Activated CD4-positive, alpha-beta T cell treated with anti-CD3 and anti-CD28 coated beads for 4 hours (primary cell): Measurements from ENCODE around the gene BRD3.
"Not testable (repeated sequence)": the region's sequence is repeated elsewhere in the genome, so short reads cannot be mapped to it uniquely, and the experiment has no call there.

Source experiments
- DNase-seq, 2 donors: peaks; one replicate each; pipeline ENCODE4 v3.0.0-alpha.2; 2020

BRD3 gene

DNA sequence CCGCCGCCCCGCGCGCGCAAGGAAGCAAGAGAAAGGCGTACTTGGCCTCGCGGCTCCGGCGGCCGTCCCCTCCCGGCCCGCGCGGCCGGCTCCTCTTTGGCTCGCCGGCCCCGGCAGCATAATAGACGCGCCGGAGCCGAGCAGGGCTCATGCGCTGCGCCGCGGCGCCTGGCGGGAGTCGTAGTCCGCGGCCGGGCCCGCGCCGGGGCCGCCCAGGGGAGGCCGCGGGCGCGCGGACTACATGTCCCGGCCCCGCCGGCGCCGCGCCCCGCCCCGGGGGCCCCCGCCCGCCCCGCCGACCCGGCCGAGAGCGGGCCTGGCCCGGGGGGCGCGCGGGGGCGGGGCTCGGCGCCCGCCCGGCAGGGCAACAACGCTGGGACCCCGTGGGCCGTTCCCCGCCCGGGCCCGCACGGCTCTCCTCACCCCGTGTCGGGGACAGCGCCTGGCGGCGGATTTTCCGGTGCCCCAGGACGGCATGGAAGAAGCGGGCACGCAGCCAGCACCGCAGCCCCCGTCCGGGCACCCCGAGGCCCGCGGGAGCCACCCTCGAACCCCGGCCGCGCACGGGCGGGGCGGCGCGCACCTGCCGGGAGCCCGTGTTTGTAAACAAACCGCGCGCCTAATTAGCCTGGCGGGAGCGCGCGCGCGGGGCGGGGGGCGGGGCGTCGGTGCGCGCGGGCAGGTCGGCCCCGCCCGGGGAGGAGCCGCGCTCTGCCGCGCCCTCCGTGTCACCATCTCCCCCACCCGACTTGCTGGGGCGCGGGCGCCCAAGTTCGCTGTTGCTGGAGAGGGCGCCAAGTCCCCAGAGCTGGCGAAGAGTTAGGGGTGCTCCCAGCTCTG is at the start of gene BRD3:
TSS of gene BRD3 (minus strand) at position 123 of the 840 bp plus-strand sequence. CDS start 14,549 bp downstream, outside the sequence.
- peak; percentile 74 to 78 for DNase-seq

DNA sequence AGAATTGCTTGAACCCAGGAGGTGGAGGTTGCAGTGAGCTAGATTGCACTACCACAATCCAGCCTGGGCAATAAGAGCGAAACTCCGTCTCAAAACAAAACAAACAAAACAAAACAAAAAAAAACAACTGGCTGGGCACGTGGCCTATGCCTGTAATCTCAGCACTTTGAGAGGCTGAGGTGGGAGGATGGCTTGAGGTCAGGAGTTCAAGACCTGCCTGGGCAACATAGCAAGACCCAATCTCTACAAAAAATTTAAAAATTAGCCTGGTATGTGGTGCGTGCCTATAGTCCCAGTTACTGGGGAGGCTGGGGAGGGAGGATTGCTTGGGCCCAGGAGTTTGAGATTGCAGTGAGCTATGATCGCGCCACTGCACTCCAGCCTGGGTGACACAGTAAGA is 44.7 kb upstream of the BRD3 start:
- DNase-seq: no peak

DNA sequence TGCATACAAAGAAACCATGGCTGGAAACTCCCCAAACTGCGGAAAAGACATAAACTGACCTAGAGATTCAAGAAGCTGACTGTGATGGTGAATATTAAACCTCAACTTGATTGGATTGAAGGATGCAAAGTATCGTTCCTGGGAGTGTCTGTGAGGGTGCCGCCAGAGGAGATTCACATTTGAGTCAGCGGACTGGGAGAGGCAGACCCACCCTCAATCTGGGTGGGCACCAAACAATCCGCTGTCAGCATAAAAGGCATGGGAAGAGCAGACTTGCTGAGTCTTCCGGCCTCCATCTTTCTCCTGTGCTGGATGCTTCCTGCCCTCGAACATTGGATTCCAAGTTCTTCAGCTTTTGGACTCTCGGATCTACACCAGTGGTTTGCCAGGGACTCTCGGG is 43.2 kb upstream of the BRD3 start:
- DNase-seq: no peak

DNA sequence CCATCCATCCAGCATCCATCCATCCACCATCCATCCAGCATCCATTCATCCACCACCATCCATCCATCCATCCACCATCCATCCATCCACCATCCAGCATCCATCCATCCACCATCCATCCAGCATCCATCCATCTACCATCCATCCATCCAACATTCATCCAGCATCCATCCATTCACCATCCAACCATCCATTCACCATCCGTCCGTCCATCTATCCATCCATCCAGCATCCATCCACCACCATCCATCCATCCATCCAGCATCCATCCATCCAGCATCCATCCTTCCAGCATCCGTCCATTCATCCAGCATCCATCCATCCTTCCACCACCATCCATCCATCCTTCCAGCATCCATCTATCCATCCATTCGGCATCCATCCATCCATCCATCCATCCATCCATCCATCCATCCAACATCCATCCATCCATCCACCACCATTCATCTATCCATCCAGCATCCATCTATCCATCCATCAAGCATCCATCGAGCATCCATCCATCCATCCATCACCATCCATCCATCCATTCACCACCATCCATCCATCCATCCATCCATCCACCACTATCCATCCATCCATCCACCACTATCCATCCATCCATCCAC is 35.7 kb upstream of the BRD3 start:
- no peak for DNase-seq

DNA sequence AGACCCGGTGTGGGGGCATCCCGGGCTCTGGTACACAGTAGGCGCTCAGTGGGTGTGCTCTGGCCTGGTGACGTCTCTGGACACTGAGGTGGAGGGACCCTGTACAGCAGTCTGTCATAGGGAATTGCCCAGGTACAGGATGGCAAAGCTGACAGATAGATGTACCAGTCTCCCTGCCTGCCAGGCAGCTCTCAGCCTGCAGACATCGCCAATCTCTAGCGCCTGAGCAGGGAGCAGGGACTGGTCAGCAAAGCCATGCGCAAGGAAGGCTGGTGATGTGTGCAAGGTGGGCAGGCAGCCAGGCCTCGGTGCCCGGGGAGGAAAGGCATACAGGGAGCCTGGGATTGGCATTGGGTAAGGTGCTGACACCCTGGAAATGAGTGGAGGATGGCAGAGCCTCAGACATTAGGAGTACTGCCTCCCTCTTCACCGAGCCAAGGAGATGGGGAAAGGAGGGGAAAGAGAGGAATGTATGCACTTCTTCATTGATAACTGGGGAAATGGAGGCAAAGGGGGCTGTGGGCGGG is 33.9 kb upstream of the BRD3 start:
- DNase-seq: no peak

DNA sequence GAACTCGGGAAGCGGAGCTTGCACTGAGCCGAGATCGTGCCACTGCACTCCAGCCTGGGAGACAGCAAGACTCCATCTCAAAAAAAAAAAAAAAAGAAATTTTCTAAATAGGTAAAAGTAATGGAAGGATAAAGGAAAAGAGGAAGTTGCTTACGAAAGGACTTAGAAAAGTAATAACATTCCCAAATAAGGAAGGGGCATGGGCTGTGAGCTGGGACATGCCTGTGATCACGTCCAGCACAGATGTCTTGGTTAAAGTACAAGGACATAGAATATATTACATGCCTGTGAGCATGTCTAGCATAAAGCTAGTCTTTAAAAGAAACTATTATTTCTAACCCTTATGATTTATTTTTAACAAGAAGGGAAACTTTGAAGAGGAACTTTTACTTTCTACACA is 33.3 kb upstream of the BRD3 start:
- DNase-seq: not testable (repeated sequence)

DNA sequence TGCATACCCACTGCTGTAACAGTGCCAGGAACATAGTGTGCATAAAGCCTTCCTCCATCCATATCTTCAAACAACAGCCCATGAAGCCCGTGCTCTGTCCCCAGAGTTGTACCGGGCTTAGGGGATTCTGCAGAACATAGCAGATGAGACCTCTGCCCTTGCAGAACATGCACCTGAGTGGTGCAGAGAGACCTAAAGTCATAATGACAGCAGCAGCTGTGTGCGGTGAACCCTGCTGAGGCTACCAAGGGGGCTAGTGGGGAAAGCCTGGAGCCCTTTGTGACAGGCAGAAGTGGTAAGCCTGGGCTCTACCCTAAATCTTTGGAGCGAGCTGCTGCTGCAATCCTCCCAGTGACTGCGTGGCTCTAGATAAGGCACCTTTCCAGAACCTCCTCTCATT is 32.2 kb upstream of the BRD3 start:
- DNase-seq: no peak

DNA sequence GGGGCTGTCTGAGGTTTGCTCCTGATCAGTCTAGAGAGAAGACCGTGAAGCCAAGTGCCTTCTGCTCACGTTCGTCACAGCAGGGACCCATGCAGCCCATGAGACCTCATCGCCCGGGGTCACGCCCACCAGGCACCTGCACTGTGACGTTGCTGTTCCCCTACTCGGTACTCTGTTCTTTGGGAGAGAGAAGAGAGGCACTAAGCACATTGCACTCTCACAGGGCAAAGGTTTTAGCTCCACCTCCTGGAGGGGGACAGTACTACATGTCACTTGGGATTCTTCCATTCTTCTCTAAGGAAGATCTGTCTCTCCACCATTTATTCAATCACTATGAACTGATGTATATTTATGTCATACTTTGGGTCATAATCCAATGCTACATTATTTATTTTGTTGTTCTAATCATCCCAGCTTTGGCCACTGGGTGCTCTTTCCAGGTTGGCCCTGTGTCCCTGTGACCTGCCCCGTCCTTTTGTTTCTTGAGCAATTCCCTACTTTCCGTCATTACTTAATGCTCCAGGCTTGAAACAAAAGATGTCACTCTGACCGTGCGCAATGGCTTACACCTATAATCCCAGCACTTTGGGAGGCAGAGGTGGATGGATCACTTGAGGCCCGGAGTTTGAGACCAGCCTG is 31.4 kb upstream of the BRD3 start:
- DNase-seq: peak; percentile 28 to 58

DNA sequence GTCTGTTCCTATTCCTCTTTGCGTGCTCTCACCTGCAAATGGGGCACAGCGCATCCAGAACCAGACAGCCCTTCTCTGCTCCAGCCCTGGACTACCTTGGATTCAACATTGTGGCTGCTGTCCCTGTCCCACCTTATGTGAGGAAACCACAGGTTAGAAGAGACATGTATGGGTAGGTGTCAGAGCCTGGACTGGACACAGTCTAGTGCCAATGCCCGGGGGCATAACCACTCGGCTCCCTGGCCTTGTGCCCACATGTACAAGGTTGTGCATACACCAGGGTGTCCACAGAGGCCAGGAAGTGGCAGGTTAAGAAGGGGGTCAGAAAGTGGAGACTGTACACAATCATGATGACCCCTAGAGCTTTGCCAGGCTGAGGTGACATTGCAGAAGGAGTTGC is 22.1 kb upstream of the BRD3 start:
- DNase-seq: no peak

DNA sequence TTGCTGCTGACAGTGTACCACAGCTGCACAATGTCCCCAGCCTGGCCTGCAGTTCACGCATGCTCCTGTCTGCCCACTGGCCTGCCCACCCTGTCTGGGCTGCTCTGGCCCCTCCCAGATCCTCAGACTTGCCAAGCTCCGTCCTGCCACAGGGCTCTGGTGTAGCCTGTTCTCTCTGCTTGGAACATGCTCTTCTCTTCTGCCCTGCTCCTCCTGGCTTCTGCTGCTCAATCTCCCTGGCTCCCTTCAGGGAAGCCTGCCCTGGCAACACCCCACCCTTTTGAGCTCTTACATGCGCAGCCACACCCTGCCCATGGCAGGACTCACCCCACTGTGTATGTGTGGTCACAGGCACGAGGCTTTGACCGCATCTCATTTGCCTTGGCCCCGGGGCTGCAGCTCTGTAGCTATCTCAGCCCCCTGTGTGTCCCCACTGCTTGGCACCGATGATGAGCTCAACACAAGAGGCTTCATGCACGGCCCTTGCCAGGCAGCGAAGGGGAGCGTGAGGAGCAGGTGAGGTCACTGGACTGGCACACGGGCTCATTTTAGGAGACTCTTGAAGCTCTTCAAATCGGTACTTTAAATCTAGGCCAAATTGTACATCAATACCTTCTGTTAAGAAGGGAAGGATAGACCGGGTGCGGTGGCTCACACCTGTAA is 20.4 kb upstream of the BRD3 start:
- DNase-seq: no peak

DNA sequence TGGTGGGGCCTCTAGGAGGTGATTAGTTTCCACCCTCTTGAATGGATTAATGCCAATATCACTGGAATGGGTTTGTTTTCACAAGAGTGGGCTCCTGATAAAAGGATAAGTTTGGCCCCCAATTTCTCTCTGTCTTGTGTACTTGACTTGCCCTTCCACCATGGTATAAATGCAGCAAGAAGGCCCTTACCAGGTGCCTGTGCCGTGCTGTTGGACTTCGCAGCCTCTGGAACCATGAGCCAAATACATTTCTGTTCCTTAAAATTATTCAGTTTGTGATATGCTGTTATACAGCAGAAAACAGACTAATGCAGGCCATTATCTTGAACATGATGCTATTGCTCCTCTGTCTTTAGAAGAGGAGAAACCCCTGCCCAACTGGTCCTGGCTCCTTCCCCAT is 17.8 kb upstream of the BRD3 start:
- DNase-seq: no peak

DNA sequence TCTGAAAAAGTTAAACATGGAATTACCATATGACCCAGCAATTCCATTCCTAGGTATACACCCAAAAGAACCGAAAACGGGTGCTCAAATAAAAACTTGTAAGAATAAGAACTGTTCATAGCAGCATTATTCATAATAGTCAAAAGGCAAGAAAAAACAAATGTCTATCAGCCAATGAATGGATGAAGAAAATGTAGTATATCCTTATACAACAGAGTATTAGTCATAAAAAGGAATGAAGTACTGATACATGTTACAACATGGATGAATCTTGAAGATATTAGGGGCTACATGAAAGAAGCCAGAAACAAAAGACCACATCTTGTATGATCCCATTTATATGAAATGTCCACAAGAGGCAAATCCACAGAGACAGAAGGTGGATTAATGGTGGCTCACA is 15.6 kb upstream of the BRD3 start:
- no peak for DNase-seq

DNA sequence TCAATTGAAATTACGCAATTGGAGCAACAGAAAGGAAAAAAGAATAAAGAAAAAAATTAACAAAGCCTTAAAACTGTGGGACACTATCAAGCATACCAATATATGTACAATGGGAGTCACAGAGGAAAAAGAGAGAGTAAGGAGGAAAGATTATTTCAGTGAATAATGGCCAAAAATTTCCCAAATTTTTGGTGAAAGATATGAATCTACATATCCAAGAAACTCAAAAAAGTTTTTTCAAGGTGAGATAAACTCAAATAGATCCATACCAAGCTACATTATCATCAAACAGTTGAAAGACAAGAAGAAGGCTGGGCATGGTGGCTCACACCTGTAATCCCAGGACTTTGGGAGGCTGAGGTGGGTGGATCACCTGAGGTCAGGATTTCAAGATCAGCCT is 8.8 kb upstream of the BRD3 start:
- no peak for DNase-seq

DNA sequence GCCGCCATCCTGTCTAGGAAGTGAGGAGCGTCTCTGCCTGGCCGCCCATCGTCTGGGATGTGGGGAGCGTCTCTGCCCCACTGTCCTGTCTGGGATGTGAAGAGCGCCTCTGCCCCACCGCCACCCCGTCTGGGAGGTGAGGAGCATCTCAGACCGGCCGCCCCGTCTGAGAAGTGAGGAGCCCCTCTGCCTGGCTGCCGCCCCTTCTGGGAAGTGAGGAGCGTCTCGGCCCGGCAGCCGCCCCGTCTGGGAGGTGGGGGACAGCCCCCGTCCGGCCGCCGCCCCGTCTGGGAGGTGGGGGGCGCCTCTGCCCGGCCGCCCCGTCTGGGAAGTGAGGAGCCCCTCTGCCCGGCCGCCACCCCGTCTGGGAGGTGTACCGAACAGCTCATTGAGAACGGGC is 7.9 kb upstream of the BRD3 start:
- not testable (repeated sequence) for DNase-seq

DNA sequence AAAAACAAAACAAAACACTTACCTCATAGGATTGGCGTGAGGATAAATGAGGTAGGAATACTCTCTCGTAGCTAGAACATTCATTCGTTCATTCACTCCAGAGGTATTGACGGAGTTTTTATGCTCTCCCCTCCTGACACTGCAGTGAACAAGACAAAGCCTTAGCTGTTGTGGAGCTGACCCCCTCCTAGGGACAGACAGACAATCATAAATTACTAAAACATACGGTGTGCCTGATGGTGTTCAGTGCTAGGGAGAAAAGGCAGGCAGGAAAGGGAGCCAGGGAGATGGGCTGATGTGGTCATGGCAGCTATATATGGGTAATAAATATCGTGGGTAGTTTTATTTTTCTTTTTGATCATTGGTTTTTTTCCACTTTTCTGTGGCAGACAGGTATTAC is 5.7 kb upstream of the BRD3 start:
- no peak for DNase-seq

DNA sequence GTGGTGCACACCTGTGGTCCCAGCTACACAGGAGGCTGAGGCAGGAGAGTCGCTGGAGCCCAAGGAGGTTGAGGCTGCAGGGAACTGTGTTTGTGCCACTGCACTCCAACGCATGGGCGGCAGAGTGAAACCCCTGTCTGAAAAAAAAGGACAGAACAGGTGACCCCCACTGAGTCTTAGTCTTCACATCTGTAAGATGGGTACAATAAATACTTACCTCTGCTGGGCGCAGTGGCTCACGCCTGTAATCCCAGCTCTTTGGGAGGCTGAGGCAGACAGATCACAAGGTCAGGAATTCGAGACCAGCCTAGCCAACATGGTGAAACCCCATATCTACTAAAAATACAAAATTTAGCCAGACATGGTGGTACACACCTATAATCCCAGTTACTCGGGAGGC is 4.9 kb upstream of the BRD3 start:
- not testable (repeated sequence) for DNase-seq

DNA sequence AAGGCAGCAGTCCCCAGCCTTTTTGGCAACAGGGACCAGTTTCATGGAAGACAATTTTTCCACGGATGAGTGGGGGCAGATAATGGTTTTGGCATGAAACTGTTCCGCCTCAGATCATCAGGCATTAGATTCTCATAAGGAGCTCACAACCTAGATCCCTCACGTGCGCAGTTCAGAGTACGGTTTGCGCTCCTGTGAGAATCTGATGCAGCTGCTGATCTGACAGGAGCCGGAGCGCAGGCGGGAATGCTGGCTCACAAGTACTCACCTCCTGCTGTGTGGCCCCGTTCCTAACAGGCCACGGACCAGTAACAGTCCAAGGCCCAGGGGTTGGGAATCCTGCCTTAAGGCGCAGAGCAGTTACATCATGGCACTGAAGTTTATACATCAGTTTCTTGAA is 3.3 kb upstream of the BRD3 start:
- DNase-seq: no peak

DNA sequence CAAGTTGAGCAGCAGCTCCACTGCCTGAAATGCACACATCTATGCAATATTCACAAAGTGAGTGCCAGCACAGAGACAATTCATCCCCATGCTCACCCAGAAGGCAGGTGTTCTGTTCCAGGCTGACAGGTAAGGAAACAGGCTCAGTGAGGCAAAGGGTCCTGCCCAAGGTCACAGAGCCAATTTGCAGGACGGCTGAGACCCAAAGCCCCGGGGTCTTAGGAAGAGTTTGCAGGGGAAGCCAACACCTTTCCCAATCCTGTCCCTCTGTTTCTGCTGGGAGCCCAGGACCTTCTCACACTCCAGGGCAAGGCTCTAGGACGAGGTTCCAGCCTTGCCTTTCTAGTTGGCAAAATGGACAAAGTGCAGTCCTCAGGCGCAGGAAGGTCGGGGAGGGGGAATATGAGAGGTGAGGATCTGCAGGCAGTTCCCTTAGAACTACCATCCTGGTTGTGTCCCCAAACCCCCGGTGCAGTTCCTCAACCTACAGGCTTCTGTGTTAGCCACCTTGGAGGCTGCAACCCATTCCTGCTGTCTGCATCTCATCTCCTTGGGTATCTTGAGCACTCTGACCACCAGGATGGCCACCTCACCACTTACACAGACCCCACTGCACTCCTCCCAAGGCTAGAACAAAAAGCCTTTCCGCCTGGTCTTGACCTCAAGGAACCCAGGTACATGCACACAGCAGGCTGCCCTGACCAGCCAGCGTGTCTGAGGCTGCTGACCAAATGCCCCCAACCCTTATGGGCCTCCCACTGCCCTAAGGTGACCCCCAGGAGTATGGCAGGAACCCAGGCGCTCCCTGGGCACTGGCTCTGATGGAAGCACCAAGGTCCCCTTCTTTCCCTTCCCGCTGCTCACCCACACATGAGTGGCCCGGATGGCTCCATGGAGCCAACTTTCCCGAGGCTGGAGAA is 1.9 kb upstream of the BRD3 start:
- DNase-seq: no peak

DNA sequence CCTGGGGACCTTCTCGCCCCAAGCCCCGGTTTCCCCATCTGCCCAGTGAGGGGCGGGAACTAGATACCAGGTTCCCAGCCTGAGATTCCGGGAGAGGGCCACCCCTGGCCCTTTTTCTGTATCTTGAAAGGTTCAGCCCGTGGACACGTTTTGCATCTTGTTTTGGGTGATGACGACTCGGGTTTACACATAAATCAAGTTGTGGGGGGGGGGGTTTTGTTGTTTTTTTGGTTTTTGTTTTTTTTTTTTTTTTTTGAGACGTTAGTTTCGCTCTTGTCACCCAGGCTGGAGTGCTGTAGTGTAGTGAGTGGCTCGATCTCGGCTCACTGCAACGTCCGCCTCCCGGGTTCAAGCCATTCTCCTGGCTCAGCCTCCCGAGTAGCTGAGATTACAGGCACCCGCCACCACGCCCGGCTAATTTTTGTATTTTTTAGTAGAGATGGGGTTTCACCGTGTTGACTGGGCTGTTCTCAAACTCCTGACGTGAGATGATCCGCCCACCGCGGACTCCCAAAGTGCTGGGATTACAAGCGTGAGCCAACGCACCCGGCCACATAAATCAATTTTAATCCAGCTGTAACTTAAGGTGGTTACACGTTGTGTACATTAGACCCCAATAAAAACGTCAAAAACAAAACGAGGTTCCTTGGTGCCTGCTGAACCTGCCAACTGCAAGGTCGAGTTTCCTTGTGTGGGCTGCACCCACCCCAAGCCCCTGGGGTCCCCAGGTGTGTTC is 1.1 kb upstream of the BRD3 start:
- DNase-seq: no peak

DNA sequence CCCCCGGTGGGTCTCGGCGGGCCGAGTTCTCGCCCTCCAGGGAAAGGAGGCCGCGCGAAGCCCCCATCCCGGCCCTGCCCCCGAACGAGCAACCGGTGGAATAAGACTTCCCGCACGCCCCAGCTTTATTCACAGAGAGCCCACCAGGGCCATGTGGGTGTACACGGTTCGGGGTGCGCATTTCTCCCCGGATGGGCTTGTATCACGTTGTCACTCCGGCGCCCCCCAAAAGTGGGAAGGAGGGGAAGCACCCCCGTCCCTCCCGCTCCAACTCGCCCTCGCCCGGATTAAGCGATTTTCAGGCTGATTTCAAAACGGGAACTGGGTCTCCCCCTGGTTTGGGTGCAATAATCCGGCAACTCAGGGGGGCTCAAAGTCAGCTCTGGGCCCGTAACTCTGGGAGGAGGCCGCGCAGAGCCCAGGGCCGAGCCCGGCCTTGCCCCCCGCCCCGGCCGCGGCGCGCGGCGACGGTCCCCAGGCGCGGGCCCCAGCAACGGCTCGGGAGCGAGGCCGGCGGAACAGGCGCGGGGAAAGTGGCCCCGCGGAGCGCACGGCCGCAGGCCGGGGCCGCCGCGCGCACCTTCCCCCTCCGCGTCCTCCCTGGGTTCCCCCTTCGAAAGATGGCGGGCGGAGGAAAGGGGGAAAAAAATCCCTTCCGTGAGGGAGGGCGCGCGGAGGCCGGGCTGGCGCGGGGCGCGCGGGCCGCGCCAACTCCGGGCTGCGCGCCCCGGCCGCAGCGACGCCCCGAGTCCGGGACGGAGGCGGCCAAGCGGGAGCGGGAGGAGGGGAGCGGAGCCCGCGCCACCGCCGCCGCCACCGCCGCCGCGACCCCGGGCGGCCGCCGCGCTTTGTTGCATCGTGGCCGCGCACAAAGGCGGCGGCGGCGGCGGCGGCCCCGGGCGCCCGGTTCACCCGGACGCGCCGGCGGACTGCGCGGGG is 644 bp downstream of the BRD3 start:
- DNase-seq: peak; percentile 28 to 39
